HG03135 (cell line): ENCODE data around the gene DEFB129.
"Not testable (repeated sequence)": the region's sequence is repeated elsewhere in the genome, so short reads cannot be mapped to it uniquely, and the experiment has no call there.

ENCODE experiments used
- ATAC-seq: cut with Tn5 transposase; IDR thresholded peaks from one replicate; pipeline ENCODE4 v1.9.1; 2021; ENCODE audit warnings: mild to moderate bottlenecking, moderate library complexity; ENCODE audit not compliant: unreplicated experiment

DEFB129 gene

DNA sequence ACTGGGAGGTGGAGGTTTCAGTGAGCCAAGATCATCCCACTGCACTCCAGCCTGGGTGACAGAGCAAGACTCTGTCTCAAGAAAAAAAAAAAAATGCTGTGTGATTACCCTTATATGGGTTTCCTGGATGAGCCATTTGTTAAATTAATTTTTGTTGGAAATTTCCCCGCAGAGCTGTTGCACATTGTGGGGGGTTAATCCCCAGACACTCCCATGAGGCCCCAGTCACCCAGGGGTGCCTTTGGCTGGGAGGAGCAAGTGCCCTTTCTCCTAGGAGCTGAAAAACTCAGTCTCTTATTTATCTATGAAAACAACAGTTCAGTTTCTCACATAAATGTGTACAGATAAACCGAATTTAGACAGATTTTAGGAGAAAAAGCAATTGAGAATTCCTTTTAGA, 25.7 kb downstream of the DEFB129 start:
- no peak for ATAC-seq

DNA sequence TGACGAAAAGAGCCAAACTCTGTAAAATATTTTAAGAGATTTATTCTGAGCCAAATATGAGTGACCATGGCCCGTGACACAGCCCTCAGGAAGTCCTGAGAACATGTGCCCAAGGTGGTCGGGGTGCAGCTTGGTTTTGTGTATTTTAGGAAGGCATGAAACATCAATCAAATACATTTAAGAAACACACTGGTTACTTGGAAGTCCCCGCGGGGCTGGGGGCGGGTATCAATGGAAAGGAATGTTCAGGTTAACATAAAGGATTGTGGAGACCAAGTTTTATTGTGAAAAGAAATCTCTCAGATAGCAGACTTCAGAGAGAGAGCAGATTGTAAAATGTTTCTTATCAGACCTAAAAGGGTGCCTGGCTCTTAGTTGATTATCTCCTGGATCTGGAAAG, 26.4 kb downstream of the DEFB129 start:
- ATAC-seq: not testable (repeated sequence)

GRCh38 chr20:257419-257818, 30.4 kb downstream of the DEFB129 start, which contains the start of gene DEFB132:
Gene DEFB132 (plus strand): TSS chr20:257724. CDS start chr20:257779, 55 bp downstream.
- no peak for ATAC-seq

- ATAC-seq: no peak
These were observed 31.3 kb downstream of the DEFB129 start for GRCh38 chr20:258269-258858.

- no peak for ATAC-seq
These were observed 31.9 kb downstream of the DEFB129 start for GRCh38 chr20:258963-259362.

- no peak for ATAC-seq
These were observed 32.9 kb downstream of the DEFB129 start for GRCh38 chr20:259981-260380.

- ATAC-seq: no peak
These were observed 36.6 kb downstream of the DEFB129 start for GRCh38 chr20:263701-264100.

- peak; percentile 94 for ATAC-seq
These were observed 39.8 kb downstream of the DEFB129 start for GRCh38 chr20:266596-267562.

DNA sequence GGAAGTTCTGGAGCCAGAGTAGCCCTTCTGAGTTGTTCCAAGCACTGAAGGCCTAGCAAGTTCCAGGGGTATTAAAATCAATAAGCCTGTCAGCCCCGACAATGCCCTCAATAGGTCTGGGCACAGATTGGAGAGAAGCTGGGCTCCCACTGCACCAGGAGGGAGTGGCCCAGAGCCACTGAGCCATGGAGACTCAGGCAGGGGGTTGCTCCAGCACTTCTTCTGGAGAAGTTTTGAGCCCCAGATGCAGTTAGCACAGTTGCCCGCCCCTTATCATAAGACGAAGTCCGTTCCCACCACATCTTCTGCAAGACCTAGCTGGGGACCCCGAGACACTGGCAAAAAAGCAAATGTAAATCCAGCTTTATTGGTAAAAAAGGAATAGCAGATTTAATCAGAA, 43.5 kb downstream of the DEFB129 start:
- no peak for ATAC-seq

GRCh38 chr20:271069-271468, 44.0 kb downstream of the DEFB129 start:
- ATAC-seq: no peak

DNA sequence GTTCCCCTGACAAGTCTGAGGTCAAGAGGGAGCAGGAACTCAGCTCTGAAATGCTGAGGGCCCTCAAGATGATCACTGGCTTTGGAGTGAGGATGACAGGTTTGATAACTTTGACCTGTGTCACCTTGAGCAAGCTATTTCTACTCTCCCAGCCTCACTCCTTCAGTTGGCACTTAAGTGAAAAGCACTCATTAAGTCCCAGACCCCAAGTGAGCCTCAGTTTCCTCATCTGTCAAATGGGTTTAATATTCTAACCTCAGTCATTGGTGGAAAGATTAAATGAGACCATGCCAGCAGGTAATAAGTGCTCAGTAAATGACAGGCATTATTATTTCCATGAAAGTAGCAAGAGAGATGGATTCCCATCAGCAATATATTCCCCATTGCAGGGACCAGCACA, 44.5 kb downstream of the DEFB129 start:
- no peak for ATAC-seq

DNA sequence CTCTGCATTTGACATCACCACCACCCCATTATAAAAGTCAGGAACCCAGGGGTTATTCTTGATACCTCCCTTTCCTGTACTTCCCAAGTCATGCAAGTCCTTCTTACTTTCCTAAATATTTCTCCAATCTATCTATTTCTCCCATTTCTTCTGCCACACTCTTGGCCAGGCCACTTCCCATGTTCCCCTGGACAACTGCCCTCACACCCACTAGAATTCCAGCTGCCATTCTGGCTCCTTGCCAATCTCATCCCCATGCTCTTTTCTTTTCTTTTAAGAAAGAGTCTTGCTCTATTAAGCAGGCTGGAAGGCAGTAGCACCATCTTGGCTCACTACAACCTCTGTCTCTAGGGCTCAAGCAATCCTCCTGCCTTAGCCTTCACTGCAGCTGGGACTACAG, 45.7 kb downstream of the DEFB129 start:
- ATAC-seq: no peak

GRCh38 chr20:273884-274283, 46.8 kb downstream of the DEFB129 start:
- no peak for ATAC-seq

GRCh38 chr20:275791-276190, 48.7 kb downstream of the DEFB129 start:
- no peak for ATAC-seq

GRCh38 chr20:276620-277495, 49.8 kb downstream of the DEFB129 start:
- ATAC-seq: no peak

GRCh38 chr20:277496-277781, 50.4 kb downstream of the DEFB129 start:
- ATAC-seq: no peak

- ATAC-seq: no peak
These were observed 51.1 kb downstream of the DEFB129 start for GRCh38 chr20:278181-278580.

- ATAC-seq: no peak
These were observed 51.8 kb downstream of the DEFB129 start for GRCh38 chr20:278607-279571.
